Mucosa of descending colon (tissue), 3 donors: ENCODE results near the gene TNRC6A. TPM values are rescaled to one million over a fixed set of nuclear protein-coding genes. Genes with fewer than 3 reads are reported as not detected.

Experiments
- ATAC-seq: fragments of 200-7000 bp; cut with Tn5 transposase; one replicate; pipeline ENCODE4 v1.9.1; 2020; ENCODE audit warnings: mild to moderate bottlenecking, moderate library complexity
- DNase-seq, 3 donors: peaks; one replicate each; pipeline ENCODE4 v3.0.0-alpha.2; 2020
- H3K36me3 ChIP-seq: fragments of 200-600 bp; one replicate; pipeline ENCODE4 v1.8.0; 2021; ENCODE audit warnings: low read depth, mild to moderate bottlenecking
- H3K4me1 ChIP-seq: fragments of 200-600 bp; one replicate; pipeline ENCODE4 v1.8.0; 2021; ENCODE audit warnings: low read depth, mild to moderate bottlenecking
- H3K4me3 ChIP-seq: fragments of 200-600 bp; one replicate; pipeline ENCODE4 v1.8.0; 2021; ENCODE audit warnings: mild to moderate bottlenecking
- H3K9me3 ChIP-seq: fragments of 200-600 bp; one replicate; pipeline ENCODE4 v1.8.0; 2021; ENCODE audit warnings: mild to moderate bottlenecking
- CTCF ChIP-seq: fragments of 200-600 bp; IDR thresholded peaks from one replicate; pipeline ENCODE4 v1.8.0; 2022; ENCODE audit warnings: antibody characterized with exemption, mild to moderate bottlenecking
- intact Hi-C, 2 donors: fragments of 100-400 bp; cut with DNase I in 1 of 2; cut with micrococcal nuclease in 1 of 2; formaldehyde crosslinking; loops; one replicate each; pipeline versions ENCODE4 v1.11.0 to v1.11.1; 2022; cut with DNase I, micrococcal nuclease
- total RNA-seq, 3 donors: library from RNA; stranded (reverse); fragmentation: NEBNext Ultra II Directional in 2 of 3; extraction: Animal tissue kit (Norgen Biotek cat#: 25700) in 2 of 3; gene quantifications; one replicate each; pipeline versions ENCODE4 v1.2.1 to v1.2.4, GENCODE V29; 2021 to 2023
- donor health status: DM: no; HTN: no; CAD: no; lungs with moderate emphysema.
- donor health status: DM: no; HTN: no; CAD: no.
- donor health status: DM: no; HTN: yes; CAD: no.

The TNRC6A gene
- total RNA-seq, 3 donors from 2014 or later = 40.5 to 83.7 (median 47.8) TPM

- H3K36me3 ChIP-seq = no peaks in the 10 kb centered on the region
- no peak overlapping the region for H3K4me3 ChIP-seq
- intact Hi-C loops = no loop called here
- DNase-seq = no peak
- peaks cover 2% of the 10 kb centered on the region for H3K4me1 ChIP-seq
- no peaks in the 10 kb centered on the region for H3K9me3 ChIP-seq
- TF ChIP-seq CTCF = no peak
- ATAC-seq = no peak
Observed at GRCh38 chr16:24781256-24781655, 51.8 kb downstream of the TNRC6A start.

GRCh38 chr16:24784121-24784520 is 54.7 kb downstream of the TNRC6A start:
- no peaks in the 10 kb centered on the region for H3K4me1 ChIP-seq
- no peaks in the 10 kb centered on the region for H3K9me3 ChIP-seq
- ATAC-seq (no peak), DNase-seq (no peak)
- intact Hi-C loops = no loop called here
- no peak for TF ChIP-seq CTCF
- peaks cover under 1% of the 10 kb centered on the region for H3K36me3 ChIP-seq
- no peak overlapping the region for H3K4me3 ChIP-seq

GRCh38 chr16:24789881-24790280 is 60.4 kb downstream of the TNRC6A start:
- intact Hi-C loops = no loop called here

GRCh38 chr16:24800586-24800985 is 71.1 kb downstream of the TNRC6A start:
- ATAC-seq (no peak), DNase-seq (no peak)
- Histone ChIP-seq H3K4me1 (no peaks in the 10 kb centered on the region), H3K36me3 (peaks cover 10% of the 10 kb centered on the region), H3K4me3 (no peak overlapping the region), H3K9me3 (no peaks in the 10 kb centered on the region)
- no peak for TF ChIP-seq CTCF
- intact Hi-C loops = no loop called here

More at GRCh38 chr16:24789881-24790280, 60.4 kb downstream of the TNRC6A start:
- DNase-seq = no peak
- Histone ChIP-seq H3K4me3 (no peak overlapping the region), H3K9me3 (no peaks in the 10 kb centered on the region), H3K36me3 (peaks cover 14% of the 10 kb centered on the region), H3K4me1 (no peaks in the 10 kb centered on the region)
- no peak for TF ChIP-seq CTCF
- no peak for ATAC-seq

GRCh38 chr16:24801761-24802302 is 72.4 kb downstream of the TNRC6A start:
- ATAC-seq (no peak), DNase-seq (no peak)
- Histone ChIP-seq H3K36me3 (peaks cover 14% of the 10 kb centered on the region), H3K9me3 (no peaks in the 10 kb centered on the region), H3K4me1 (no peaks in the 10 kb centered on the region), H3K4me3 (no peak overlapping the region)
- intact Hi-C loops = no loop called here
- no peak for TF ChIP-seq CTCF

GRCh38 chr16:24805484-24805883 is 76.0 kb downstream of the TNRC6A start:
- Histone ChIP-seq H3K4me3 (no peak overlapping the region), H3K9me3 (no peaks in the 10 kb centered on the region), H3K4me1 (no peaks in the 10 kb centered on the region), H3K36me3 (peaks cover 22% of the 10 kb centered on the region)
- ATAC-seq = no peak
- intact Hi-C loops = no loop called here
- DNase-seq = no peak
- no peak for TF ChIP-seq CTCF
